Karpas-422 (cell line): ENCODE measurements around the gene MCOLN2. TPM values are rescaled to one million over a fixed set of nuclear protein-coding genes. Genes with fewer than 3 reads are reported as not detected.

Experiments
- DNase-seq: peaks from one replicate; pipeline ENCODE4 v3.0.0-alpha.2; 2015
- H2AFZ ChIP-seq: fragments of 200-600 bp; sonication (generic); 2 replicates; pipeline ENCODE4 v1.6.1; 2014; ENCODE audit warnings: antibody characterized with exemption, low read length, mixed read lengths
- H3K27ac ChIP-seq: fragments of 200-600 bp; sonication (generic); 2 replicates; pipeline ENCODE4 v1.5.1; 2014; ENCODE audit warnings: mild to moderate bottlenecking, low read length, moderate library complexity
- H3K27me3 ChIP-seq: fragments of 200-600 bp; sonication (generic); 2 replicates; pipeline ENCODE4 v1.6.1; 2014; ENCODE audit warnings: low read length, mixed read lengths
- H3K36me3 ChIP-seq: fragments of 200-600 bp; sonication (generic); 2 replicates; pipeline ENCODE4 v1.6.1; 2014; ENCODE audit warnings: low read length, mixed read lengths; ENCODE audit not compliant: insufficient read depth
- H3K4me1 ChIP-seq: fragments of 200-600 bp; sonication (generic); 2 replicates; pipeline ENCODE4 v1.6.1; 2014; ENCODE audit warnings: mild to moderate bottlenecking, low read length, mixed read lengths
- H3K4me2 ChIP-seq: fragments of 200-600 bp; sonication (generic); 2 replicates; pipeline ENCODE4 v1.6.1; 2014; ENCODE audit warnings: low read length, low read depth, mild to moderate bottlenecking; ENCODE audit not compliant: poor library complexity, severe bottlenecking
- H3K4me3 ChIP-seq: fragments of 200-600 bp; sonication (generic); 2 replicates; pipeline ENCODE4 v1.5.1; 2014; ENCODE audit warnings: mild to moderate bottlenecking, antibody characterized with exemption, low read length, mixed read lengths
- H3K79me2 ChIP-seq: fragments of 200-600 bp; sonication (generic); 2 replicates; pipeline ENCODE4 v1.6.1; 2014; ENCODE audit warnings: mild to moderate bottlenecking, low read length, mixed read lengths
- H3K9ac ChIP-seq: fragments of 200-600 bp; sonication (generic); 2 replicates; pipeline ENCODE4 v1.6.0; 2014; ENCODE audit warnings: low read length
- H3K9me2 ChIP-seq: fragments of 200-600 bp; sonication (generic), shearing (Covaris generic); replicated peaks from 2 replicates; pipeline ENCODE4 v1.6.0; 2014; ENCODE audit warnings: mild to moderate bottlenecking, low read length, moderate library complexity; ENCODE audit not compliant: insufficient read depth
- H3K9me3 ChIP-seq: fragments of 300-700, 200-600 bp; sonication (generic); 2 replicates; pipeline ENCODE4 v1.6.1; 2014; ENCODE audit warnings: low read length, mixed read lengths
- H4K20me1 ChIP-seq: fragments of 200-600 bp; sonication (generic); 2 replicates; pipeline ENCODE4 v1.6.1; 2014; ENCODE audit warnings: mild to moderate bottlenecking, antibody characterized with exemption, low read length, low read depth; ENCODE audit not compliant: insufficient read depth
- total RNA-seq: library from RNA; depleted of rRNA; stranded (reverse); fragments of >200 nt; shearing (Covaris generic); gene quantifications from 2 replicates; pipeline ENCODE4 v1.2.3, GENCODE V29; 2014; ENCODE audit warnings: low replicate concordance

The MCOLN2 gene
- total RNA-seq, 1 experiment from 2014 or later, result 56.1 TPM

- Histone ChIP-seq H3K9me3 (no peaks in the 10 kb centered on the region), H3K36me3 (no peaks in the 10 kb centered on the region), H3K9me2 (no peaks in the 10 kb centered on the region), H3K9ac (no peak overlapping the region), H2AFZ (no peak overlapping the region), H3K79me2 (no peaks in the 10 kb centered on the region), H3K4me3 (no peak overlapping the region), H3K27me3 (no peaks in the 10 kb centered on the region), H3K4me1 (no peaks in the 10 kb centered on the region), H3K4me2 (no peak overlapping the region), H3K27ac (no peak overlapping the region), H4K20me1 (no peaks in the 10 kb centered on the region)
- DNase-seq, result no peak
Measured at GRCh38 chr1:84930831-84931230, 66.1 kb downstream of the MCOLN2 start.

GRCh38 chr1:84930329-84930728, 66.6 kb downstream of the MCOLN2 start:
- H4K20me1 ChIP-seq, result no peaks in the 10 kb centered on the region
- H3K27me3 ChIP-seq, result no peaks in the 10 kb centered on the region
- no peaks in the 10 kb centered on the region for H3K36me3 ChIP-seq
- H2AFZ ChIP-seq, result no peak overlapping the region
- H3K4me2 ChIP-seq, result no peak overlapping the region
- no peaks in the 10 kb centered on the region for H3K4me1 ChIP-seq
- no peaks in the 10 kb centered on the region for H3K79me2 ChIP-seq
- no peak overlapping the region for H3K4me3 ChIP-seq
- no peak overlapping the region for H3K27ac ChIP-seq
- H3K9me2 ChIP-seq, result no peaks in the 10 kb centered on the region
- H3K9me3 ChIP-seq, result no peaks in the 10 kb centered on the region
- H3K9ac ChIP-seq, result no peak overlapping the region
- DNase-seq, result no peak

DNA sequence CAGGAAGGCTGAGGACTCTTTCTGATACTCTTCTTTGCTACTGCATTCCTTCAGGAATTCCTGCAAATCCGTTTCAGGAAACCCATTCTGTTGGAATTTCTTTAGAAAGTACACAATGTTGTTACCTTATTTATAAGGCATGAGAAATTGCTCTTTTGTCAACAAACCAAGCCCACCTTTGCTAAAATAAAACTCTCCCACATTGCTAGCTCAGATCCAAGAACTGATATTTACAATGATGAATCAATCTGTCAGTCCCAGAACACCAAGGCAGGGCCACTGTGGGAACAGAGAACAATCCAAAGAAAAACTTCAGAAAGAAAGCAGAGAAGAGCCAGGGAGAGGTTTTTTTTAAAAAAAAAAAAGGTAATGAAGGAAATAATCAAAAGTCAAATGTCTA, 67.3 kb downstream of the MCOLN2 start:
- Histone ChIP-seq H3K4me2 (no peak overlapping the region), H3K4me3 (no peak overlapping the region), H3K9ac (no peak overlapping the region), H3K27ac (no peak overlapping the region), H3K9me3 (no peaks in the 10 kb centered on the region), H3K9me2 (no peaks in the 10 kb centered on the region), H3K4me1 (no peaks in the 10 kb centered on the region), H3K79me2 (no peaks in the 10 kb centered on the region), H3K36me3 (no peaks in the 10 kb centered on the region), H2AFZ (no peak overlapping the region), H3K27me3 (no peaks in the 10 kb centered on the region), H4K20me1 (no peaks in the 10 kb centered on the region)
- DNase-seq, result no peak

DNA sequence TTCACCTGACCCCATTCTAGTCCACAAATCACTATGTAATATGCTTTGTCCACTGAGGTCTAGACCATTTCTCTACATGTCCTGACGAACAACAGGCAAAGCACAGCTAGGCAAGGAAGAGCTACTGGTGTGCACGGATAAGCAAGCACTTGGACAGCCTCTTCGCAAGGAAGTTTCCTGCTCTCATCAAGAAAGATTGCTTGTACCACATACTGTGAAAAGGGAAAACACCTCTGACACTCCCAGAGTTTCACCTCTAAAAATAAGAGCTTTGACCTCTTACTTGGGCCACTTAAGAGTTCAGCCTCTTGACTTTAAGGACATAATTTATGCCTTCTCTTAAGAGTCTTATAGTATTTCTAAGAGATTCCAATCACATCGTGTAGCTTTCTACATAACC, 67.9 kb downstream of the MCOLN2 start:
- no peaks in the 10 kb centered on the region for H4K20me1 ChIP-seq
- no peak for DNase-seq
- H3K27me3 ChIP-seq, result no peaks in the 10 kb centered on the region
- H3K9me2 ChIP-seq, result no peaks in the 10 kb centered on the region
- H2AFZ ChIP-seq, result no peak overlapping the region
- no peaks in the 10 kb centered on the region for H3K36me3 ChIP-seq
- H3K79me2 ChIP-seq, result no peaks in the 10 kb centered on the region
- no peak overlapping the region for H3K4me2 ChIP-seq
- no peaks in the 10 kb centered on the region for H3K9me3 ChIP-seq
- H3K4me1 ChIP-seq, result no peaks in the 10 kb centered on the region
- no peak overlapping the region for H3K4me3 ChIP-seq
- no peak overlapping the region for H3K27ac ChIP-seq
- no peak overlapping the region for H3K9ac ChIP-seq

DNA sequence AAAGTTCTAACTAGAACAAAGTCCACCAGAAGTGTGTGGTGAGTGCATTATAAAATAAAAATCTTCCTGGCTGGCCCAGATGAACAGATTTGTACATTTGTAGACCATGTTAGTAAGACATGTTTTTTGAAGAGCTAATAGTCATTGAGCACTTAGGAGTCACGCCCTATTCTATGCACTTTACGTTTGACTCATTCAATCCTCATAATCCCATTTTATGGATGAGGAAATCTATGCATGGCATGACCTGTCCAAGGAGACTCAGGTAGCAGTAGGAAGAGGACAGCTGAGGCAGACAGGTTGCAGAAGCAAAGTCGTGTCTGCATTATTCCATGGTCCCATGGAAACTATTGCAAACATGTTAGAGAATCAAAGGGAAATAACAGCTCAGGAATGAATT, 73.6 kb downstream of the MCOLN2 start:
- Histone ChIP-seq H3K9me2 (no peaks in the 10 kb centered on the region), H3K27ac (no peak overlapping the region), H3K27me3 (no peaks in the 10 kb centered on the region), H3K4me1 (no peaks in the 10 kb centered on the region), H3K9ac (no peak overlapping the region), H3K9me3 (no peaks in the 10 kb centered on the region), H3K4me3 (no peak overlapping the region), H3K4me2 (no peak overlapping the region), H2AFZ (no peak overlapping the region), H3K79me2 (no peaks in the 10 kb centered on the region), H4K20me1 (no peaks in the 10 kb centered on the region), H3K36me3 (no peaks in the 10 kb centered on the region)
- DNase-seq, result no peak

DNA sequence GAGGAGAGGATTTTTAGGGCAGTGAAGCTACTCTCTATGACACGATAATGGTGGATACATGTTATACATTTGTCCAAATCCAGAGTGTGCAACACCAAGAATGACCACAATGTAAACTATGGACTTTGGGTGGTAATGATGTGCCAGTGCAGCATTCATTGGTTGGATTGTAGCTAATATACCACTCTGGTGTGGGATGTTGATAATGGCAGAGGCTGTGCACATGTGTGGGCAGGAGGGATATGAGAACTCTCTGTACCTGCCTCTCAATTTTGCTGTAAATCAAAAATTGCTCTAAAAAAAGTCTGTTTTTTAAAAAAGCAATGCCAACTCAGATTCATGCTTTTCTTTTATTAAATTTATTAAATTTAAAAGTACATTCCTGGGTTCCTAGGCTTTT, 76.8 kb downstream of the MCOLN2 start:
- Histone ChIP-seq H3K9ac (no peak overlapping the region), H3K9me3 (no peaks in the 10 kb centered on the region), H4K20me1 (no peaks in the 10 kb centered on the region), H3K27me3 (no peaks in the 10 kb centered on the region), H3K27ac (no peak overlapping the region), H3K4me2 (no peak overlapping the region), H3K4me3 (no peak overlapping the region), H3K79me2 (no peaks in the 10 kb centered on the region), H3K4me1 (no peaks in the 10 kb centered on the region), H3K9me2 (no peaks in the 10 kb centered on the region), H2AFZ (no peak overlapping the region), H3K36me3 (no peaks in the 10 kb centered on the region)
- no peak for DNase-seq

DNA sequence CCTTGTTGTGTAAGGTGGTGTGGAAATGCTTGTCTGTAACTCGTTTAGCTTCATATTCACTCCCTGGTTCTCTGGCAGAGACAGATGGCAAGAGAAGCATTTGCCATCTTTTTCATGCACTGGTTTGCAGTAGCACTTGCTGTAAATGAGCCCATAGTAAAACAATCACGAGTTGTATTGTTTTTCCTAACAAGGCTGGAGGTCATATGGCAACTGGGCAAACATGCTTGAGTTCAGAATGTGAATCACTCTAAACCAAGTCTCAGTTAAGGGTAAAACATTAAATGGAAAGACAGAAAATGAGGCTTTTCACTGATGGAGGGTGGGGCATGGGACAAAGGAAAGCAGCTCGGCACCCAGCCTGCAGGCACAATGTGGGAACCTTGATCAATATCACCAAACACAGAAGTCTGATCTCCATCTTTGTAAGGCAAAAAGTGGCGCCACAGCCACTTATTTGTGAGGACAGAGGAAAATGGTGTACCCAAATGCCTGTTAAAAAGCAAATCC, 77.4 kb downstream of the MCOLN2 start:
- H3K9me2 ChIP-seq, result no peaks in the 10 kb centered on the region
- no peaks in the 10 kb centered on the region for H4K20me1 ChIP-seq
- no peak overlapping the region for H3K9ac ChIP-seq
- H3K27me3 ChIP-seq, result no peaks in the 10 kb centered on the region
- no peak overlapping the region for H3K4me2 ChIP-seq
- no peak overlapping the region for H3K27ac ChIP-seq
- no peak overlapping the region for H3K4me3 ChIP-seq
- no peak for DNase-seq
- no peak overlapping the region for H2AFZ ChIP-seq
- H3K79me2 ChIP-seq, result no peaks in the 10 kb centered on the region
- no peaks in the 10 kb centered on the region for H3K36me3 ChIP-seq
- H3K4me1 ChIP-seq, result no peaks in the 10 kb centered on the region
- no peaks in the 10 kb centered on the region for H3K9me3 ChIP-seq

GRCh38 chr1:84918726-84919336, 78.1 kb downstream of the MCOLN2 start:
- Histone ChIP-seq H3K9ac (no peak overlapping the region), H3K4me3 (no peak overlapping the region), H4K20me1 (no peaks in the 10 kb centered on the region), H3K9me3 (no peaks in the 10 kb centered on the region), H3K27me3 (no peaks in the 10 kb centered on the region), H3K79me2 (no peaks in the 10 kb centered on the region), H3K27ac (no peak overlapping the region), H3K36me3 (no peaks in the 10 kb centered on the region), H3K4me1 (no peaks in the 10 kb centered on the region), H2AFZ (no peak overlapping the region), H3K4me2 (no peak overlapping the region), H3K9me2 (no peaks in the 10 kb centered on the region)
- no peak for DNase-seq
